GM06990 (cell line): Measurements from ENCODE around the gene GLRX5.

Experiments
- DNase-seq: peaks from one replicate; pipeline ENCODE4 v3.0.0-alpha.2; 2011; ENCODE audit not compliant: insufficient read length; ENCODE audit errors: extremely low read depth
- H3K27me3 ChIP-seq: replicated peaks from 2 replicates; pipeline ENCODE4 v1.6.0; 2011; ENCODE audit warnings: low read length; ENCODE audit not compliant: control insufficient read depth, insufficient read depth
- H3K36me3 ChIP-seq: 2 replicates; pipeline ENCODE4 v1.5.1; 2011; ENCODE audit warnings: low read length; ENCODE audit not compliant: control insufficient read depth, insufficient read depth
- H3K4me3 ChIP-seq: replicated peaks from 2 replicates; pipeline ENCODE4 v1.5.1; 2011; ENCODE audit warnings: low read depth, mild to moderate bottlenecking, control low read depth, low read length
- TF ChIP-seq, protein P1 (sequence below): IDR thresholded peaks from 2 replicates; pipeline ENCODE4 v1.5.1; 2011; ENCODE audit warnings: low read length, control low read depth, mild to moderate bottlenecking, inconsistent platforms; ENCODE audit not compliant: insufficient read depth, poor library complexity, severe bottlenecking

Gene GLRX5

DNA sequence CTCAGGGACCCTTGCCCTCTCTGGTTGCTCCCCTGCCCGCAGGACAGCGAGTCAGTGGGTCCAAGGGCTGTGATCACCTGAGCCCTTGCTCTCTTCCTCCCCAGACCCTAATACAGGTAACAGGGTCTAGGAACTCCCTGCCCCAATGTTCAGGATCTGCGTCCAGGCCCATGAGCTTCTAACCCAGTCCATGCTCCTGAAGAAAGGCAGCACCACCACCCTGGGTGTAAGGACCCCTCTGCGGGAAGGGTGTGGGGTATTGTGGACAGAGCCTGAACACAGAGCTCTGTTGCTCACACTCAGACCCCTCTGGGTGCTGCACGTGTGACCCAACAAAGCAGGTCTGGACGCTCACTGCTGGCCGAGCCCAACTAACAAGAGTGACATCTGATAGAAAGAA is 18.3 kb downstream of the GLRX5 start:
- no peaks in the 10 kb centered on the region for H3K36me3 ChIP-seq
- no peak overlapping the region for H3K4me3 ChIP-seq
- no peak for DNase-seq
- no peaks in the 10 kb centered on the region for H3K27me3 ChIP-seq
- TF ChIP-seq, protein P1, sequence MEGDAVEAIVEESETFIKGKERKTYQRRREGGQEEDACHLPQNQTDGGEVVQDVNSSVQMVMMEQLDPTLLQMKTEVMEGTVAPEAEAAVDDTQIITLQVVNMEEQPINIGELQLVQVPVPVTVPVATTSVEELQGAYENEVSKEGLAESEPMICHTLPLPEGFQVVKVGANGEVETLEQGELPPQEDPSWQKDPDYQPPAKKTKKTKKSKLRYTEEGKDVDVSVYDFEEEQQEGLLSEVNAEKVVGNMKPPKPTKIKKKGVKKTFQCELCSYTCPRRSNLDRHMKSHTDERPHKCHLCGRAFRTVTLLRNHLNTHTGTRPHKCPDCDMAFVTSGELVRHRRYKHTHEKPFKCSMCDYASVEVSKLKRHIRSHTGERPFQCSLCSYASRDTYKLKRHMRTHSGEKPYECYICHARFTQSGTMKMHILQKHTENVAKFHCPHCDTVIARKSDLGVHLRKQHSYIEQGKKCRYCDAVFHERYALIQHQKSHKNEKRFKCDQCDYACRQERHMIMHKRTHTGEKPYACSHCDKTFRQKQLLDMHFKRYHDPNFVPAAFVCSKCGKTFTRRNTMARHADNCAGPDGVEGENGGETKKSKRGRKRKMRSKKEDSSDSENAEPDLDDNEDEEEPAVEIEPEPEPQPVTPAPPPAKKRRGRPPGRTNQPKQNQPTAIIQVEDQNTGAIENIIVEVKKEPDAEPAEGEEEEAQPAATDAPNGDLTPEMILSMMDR = no peak

DNA sequence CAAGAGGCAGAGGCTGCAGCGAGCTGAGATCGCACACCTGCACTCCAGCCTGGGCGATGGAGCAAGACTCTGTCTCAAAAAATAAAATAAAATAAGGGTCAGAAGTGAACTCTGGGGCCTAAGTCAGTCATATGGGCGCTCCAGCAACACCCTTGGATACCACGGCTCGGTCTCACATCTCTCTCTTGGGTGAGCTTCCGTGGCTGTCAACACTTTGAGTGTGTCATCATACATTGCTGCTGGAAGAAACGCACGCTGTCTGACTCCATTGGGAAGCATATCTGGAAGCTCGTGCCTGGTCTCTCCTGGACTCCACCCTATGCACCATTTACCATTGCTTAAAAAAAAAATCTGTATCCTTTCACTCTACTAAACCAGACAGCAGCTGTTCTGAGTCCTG is 20.2 kb downstream of the GLRX5 start:
- TF ChIP-seq, protein P1 = no peak
- no peak for DNase-seq

DNA sequence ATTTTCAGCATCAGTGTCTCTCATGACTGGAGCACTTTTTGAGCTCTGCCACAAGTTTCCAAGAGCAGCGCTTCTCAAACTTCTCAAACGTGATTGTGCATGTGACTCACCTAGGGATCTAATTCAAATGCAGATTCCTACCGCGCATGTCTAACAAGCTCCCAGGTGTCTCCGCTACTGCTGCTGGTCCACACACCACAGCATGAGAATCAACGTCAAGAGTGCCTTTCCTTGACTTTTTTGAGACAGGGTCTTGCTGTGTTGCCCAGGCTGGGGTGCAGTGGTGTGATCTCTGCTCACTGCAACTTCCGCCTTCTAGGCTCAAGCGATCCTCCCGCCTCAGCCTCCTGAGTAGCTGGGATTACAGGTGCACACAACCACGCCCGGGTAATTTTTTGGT is 22.4 kb downstream of the GLRX5 start:
- TF ChIP-seq, protein P1 = no peak
- DNase-seq = no peak
- H3K27me3 ChIP-seq = no peaks in the 10 kb centered on the region
- no peak overlapping the region for H3K4me3 ChIP-seq
- no peaks in the 10 kb centered on the region for H3K36me3 ChIP-seq

More for the DNA sequence above, 20.2 kb downstream of the GLRX5 start:
- no peaks in the 10 kb centered on the region for H3K27me3 ChIP-seq
- no peak overlapping the region for H3K4me3 ChIP-seq
- no peaks in the 10 kb centered on the region for H3K36me3 ChIP-seq

DNA sequence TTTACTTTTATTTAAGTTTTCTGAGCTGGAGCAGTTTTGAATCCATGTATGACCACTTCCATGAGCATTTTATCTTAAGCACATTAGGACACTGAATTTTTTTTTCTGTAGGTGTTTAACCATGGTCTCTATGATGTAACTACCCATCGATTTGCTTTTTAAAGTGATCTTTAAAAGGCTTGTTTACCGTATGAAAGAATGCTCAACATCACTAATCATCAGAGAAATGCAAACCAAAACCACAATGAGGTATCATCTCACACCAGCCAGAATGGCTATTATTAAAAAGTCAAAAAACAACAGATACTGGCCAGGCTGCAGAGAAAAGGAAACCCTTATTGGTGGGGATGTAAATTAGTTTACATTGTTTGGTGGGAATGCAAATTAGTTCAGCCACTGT is 23.0 kb downstream of the GLRX5 start:
- TF ChIP-seq, protein P1 = no peak
- DNase-seq = no peak
- no peaks in the 10 kb centered on the region for H3K36me3 ChIP-seq
- H3K27me3 ChIP-seq = no peaks in the 10 kb centered on the region
- no peak overlapping the region for H3K4me3 ChIP-seq

DNA sequence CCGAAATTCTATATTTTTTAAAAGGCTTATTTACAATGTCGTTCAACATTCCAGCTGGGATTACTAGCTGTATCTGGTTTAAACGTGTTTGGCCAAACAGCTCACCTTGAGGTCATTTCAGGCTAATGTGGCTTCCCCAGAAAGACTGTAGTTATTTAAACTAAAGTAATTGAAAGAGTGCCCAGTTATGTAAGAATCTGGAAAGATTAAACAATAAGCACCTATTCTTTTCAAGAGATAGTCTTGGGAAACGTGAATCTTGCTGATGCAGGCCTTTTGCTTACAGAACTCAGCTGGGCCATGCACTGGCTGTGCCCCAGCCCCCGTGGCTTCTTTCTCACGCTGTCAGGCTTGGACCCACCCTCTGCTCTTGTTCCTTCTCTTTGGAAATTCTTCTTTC is 24.4 kb downstream of the GLRX5 start:
- Histone ChIP-seq H3K36me3 (no peaks in the 10 kb centered on the region), H3K27me3 (no peaks in the 10 kb centered on the region), H3K4me3 (no peak overlapping the region)
- DNase-seq = no peak
- TF ChIP-seq, protein P1 = no peak

DNA sequence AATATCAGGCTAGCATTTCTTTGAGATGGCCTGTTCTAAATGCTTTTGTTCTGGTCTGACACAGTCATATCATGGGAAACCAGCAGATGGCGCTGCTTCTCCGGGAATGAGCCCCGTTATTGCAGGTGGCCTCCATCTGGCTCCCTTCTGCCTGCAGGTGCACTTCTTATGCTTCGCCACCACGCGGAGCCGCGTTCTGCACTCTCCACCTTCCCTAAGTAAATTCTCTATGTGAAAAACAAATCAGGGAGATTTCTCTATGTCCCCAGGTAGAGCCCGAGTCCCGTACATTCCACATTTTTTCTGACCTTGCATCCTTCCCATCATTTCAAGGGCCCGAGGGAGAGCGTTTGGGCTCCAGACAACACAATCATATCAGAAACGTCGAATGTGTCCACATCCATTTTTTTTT is 26.2 kb downstream of the GLRX5 start:
- TF ChIP-seq, protein P1 = peak; percentile 99
- Histone ChIP-seq H3K27me3 (no peaks in the 10 kb centered on the region), H3K4me3 (no peak overlapping the region), H3K36me3 (no peaks in the 10 kb centered on the region)
- DNase-seq = peak; percentile 55
